SK-N-SH (cell line): ENCODE results near the gene ARHGAP26.

Experiments
- CHD2 ChIP-seq: fragments of 150-350 bp; IDR thresholded peaks from 2 replicates; pipeline ENCODE4 v1.6.1; 2018; ENCODE audit warnings: low read length; ENCODE audit not compliant: partially characterized antibody
- EP300 ChIP-seq, 2 experiments: IDR thresholded peaks; 2 replicates each; pipeline versions ENCODE4 v1.4.0 to v1.6.1; 2012; ENCODE audit warnings: borderline replicate concordance in 1 of 2, low read depth in 1 of 2, low read length in 1 of 2
- JUND ChIP-seq: IDR thresholded peaks from 2 replicates; pipeline ENCODE4 v1.4.0; 2012
- MXI1 ChIP-seq: IDR thresholded peaks from 2 replicates; pipeline ENCODE4 v1.6.1; 2012; ENCODE audit warnings: mild to moderate bottlenecking, low read depth, low read length, improper control_type of control experiment
- POLR2AphosphoS5 ChIP-seq: IDR thresholded peaks from 2 replicates; pipeline ENCODE4 v1.6.1; 2012; ENCODE audit warnings: low read depth, low read length
- YY1 ChIP-seq: IDR thresholded peaks from 2 replicates; pipeline ENCODE4 v1.4.0; 2012; ENCODE audit warnings: low read depth, mild to moderate bottlenecking
- TF ChIP-seq, protein P1 (sequence below): fragments of 200-600 bp; sonication (generic); IDR thresholded peaks from 2 replicates; pipeline ENCODE4 v1.6.1; 2017; ENCODE audit warnings: antibody characterized with exemption, mild to moderate bottlenecking, moderate library complexity

DNA sequence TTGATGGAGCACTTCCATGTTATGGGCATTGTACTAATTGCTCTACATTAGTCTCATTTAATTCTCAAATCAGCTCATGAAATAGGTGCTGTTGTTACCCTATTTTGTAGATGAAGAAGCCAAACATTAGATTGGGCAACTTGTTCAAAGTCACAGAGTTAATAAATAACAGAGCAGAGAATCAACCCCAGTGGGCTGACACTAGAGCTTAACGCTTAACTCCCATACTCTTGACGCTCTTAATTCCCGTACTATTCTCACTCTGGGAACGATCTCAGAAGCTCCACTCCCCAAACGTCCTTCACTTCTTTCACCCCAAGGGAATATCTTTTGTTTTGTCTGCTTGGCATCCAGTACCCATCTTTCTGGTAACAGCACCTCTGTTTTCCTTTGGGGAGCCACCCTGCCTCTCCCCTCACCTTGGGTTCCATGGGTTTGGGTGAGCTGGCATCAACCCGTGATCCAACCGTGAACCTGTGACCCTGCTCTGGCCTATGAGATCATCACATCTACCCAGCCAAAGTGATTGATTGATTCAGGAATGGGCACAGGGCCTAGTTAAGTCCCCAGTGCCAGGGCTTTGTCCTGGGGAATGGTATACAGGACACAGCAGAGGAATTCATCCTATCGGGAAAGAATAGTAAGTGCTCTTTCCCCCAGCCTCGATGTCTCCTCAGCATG is 464.1 kb downstream of the ARHGAP26 start:
- TF ChIP-seq, protein P1, sequence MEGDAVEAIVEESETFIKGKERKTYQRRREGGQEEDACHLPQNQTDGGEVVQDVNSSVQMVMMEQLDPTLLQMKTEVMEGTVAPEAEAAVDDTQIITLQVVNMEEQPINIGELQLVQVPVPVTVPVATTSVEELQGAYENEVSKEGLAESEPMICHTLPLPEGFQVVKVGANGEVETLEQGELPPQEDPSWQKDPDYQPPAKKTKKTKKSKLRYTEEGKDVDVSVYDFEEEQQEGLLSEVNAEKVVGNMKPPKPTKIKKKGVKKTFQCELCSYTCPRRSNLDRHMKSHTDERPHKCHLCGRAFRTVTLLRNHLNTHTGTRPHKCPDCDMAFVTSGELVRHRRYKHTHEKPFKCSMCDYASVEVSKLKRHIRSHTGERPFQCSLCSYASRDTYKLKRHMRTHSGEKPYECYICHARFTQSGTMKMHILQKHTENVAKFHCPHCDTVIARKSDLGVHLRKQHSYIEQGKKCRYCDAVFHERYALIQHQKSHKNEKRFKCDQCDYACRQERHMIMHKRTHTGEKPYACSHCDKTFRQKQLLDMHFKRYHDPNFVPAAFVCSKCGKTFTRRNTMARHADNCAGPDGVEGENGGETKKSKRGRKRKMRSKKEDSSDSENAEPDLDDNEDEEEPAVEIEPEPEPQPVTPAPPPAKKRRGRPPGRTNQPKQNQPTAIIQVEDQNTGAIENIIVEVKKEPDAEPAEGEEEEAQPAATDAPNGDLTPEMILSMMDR = no peak
- TF ChIP-seq JUND (no peak), YY1 (no peak), POLR2AphosphoS5 (no peak), MXI1 (no peak), CHD2 (no peak), EP300 (IDR thresholded peaks at IDR 0.05; ENCODE audit: borderline replicate concordance in 1 of 2, low read depth in 1 of 2, low read length in 1 of 2) (no peak)
